Fibroblast of lung (primary cell): Measurements from ENCODE around the gene ERGIC1. TPM values are rescaled to one million over a fixed set of nuclear protein-coding genes. Genes with fewer than 3 reads are reported as not detected.
A peak's percentile ranks its signal among the peaks of the same experiment; 100 is the strongest.

Source experiments
- DNase-seq, 2 donors: peaks; one replicate each; pipeline versions ENCODE4 v3.0.0 to v3.0.0-alpha.2; 2010; ENCODE audit warnings: low read depth in 2 of 2
- H2AFZ ChIP-seq: 2 replicates; pipeline ENCODE4 v1.5.1; 2012; ENCODE audit warnings: low read length, control low read depth, inconsistent platforms
- H3K27ac ChIP-seq: 2 replicates; pipeline ENCODE4 v1.5.1; 2011; ENCODE audit warnings: low read length, control low read depth; ENCODE audit not compliant: insufficient read depth
- H3K27me3 ChIP-seq: 2 replicates; pipeline ENCODE4 v1.5.1; 2011; ENCODE audit warnings: mild to moderate bottlenecking, low read length; ENCODE audit not compliant: control insufficient read depth, insufficient read depth
- H3K36me3 ChIP-seq: 2 replicates; pipeline ENCODE4 v1.5.1; 2011; ENCODE audit warnings: low read length; ENCODE audit not compliant: control insufficient read depth, insufficient read depth
- H3K4me1 ChIP-seq: 2 replicates; pipeline ENCODE4 v1.5.1; 2011; ENCODE audit warnings: low read length; ENCODE audit not compliant: control insufficient read depth, insufficient read depth; ENCODE audit errors: extremely low read depth
- H3K4me2 ChIP-seq: 2 replicates; pipeline ENCODE4 v1.5.1; 2011; ENCODE audit warnings: low read length, control low read depth; ENCODE audit not compliant: insufficient read depth; ENCODE audit errors: extremely low read depth
- H3K4me3 ChIP-seq, 4 experiments: fragments of 200-600 bp in 1 of 4; sonication (generic) in 1 of 4; replicated peaks in 1 of 4; 2 replicates each; pipeline ENCODE4 v1.5.1; 2011 to 2016; ENCODE audit warnings: low read length in 4 of 4, low read depth in 3 of 4, mild to moderate bottlenecking in 3 of 4, control low read depth in 2 of 4, inconsistent platforms in 1 of 4, mixed read lengths in 1 of 4; ENCODE audit not compliant: insufficient read depth in 1 of 4; ENCODE audit errors: control extremely low read depth in 1 of 4
- H3K79me2 ChIP-seq: 2 replicates; pipeline ENCODE4 v1.5.1; 2012; ENCODE audit warnings: mild to moderate bottlenecking, low read length, inconsistent platforms; ENCODE audit not compliant: control insufficient read depth, insufficient read depth
- H3K9ac ChIP-seq: 2 replicates; pipeline ENCODE4 v1.5.1; 2011; ENCODE audit warnings: mild to moderate bottlenecking, low read length, control low read depth; ENCODE audit not compliant: insufficient read depth
- H3K9me3 ChIP-seq: 2 replicates; pipeline ENCODE4 v1.5.1; 2012; ENCODE audit warnings: low read depth, low read length; ENCODE audit not compliant: control insufficient read depth, insufficient read depth
- H4K20me1 ChIP-seq: 2 replicates; pipeline ENCODE4 v1.5.1; 2011; ENCODE audit warnings: low read length; ENCODE audit not compliant: control insufficient read depth, insufficient read depth; ENCODE audit errors: extremely low read depth
- EZH2 ChIP-seq: IDR thresholded peaks from 2 replicates; pipeline ENCODE4 v1.5.1; 2012; ENCODE audit warnings: low read length, control low read depth, mild to moderate bottlenecking; ENCODE audit errors: missing control alignments
- polyA plus RNA-seq, 2 donors: library from polyadenylated mRNA; depleted of rRNA in 1 of 2; stranded (reverse) in 1 of 2; unstranded in 1 of 2; fragments of >200 nt; gene quantifications; 2 replicates each; pipeline ENCODE4 v1.2.1, GENCODE V29; 2011 to 2012; ENCODE audit warnings: missing spikeins in 1 of 2
- total RNA-seq: library from RNA; depleted of rRNA; stranded (reverse); fragments of >200 nt; gene quantifications from 2 replicates; pipeline ENCODE4 v1.2.1, GENCODE V29; 2014
- TF ChIP-seq, protein P1 (sequence below), 2 donors: IDR thresholded peaks in 1 of 2; conservative IDR thresholded peaks in 1 of 2; 1 replicate in 1 of 2; 2 replicates in 1 of 2; pipeline ENCODE4 v1.5.1; 2011 to 2012; ENCODE audit warnings: low read length in 2 of 2, control low read depth in 1 of 2, inconsistent platforms in 1 of 2, low read depth in 1 of 2, mild to moderate bottlenecking in 1 of 2

ERGIC1 gene
- total and polyA plus RNA-seq, 2 donors (not counting 1 experiment from before 2014, with no cell fraction given) = 113 to 171 TPM

DNA sequence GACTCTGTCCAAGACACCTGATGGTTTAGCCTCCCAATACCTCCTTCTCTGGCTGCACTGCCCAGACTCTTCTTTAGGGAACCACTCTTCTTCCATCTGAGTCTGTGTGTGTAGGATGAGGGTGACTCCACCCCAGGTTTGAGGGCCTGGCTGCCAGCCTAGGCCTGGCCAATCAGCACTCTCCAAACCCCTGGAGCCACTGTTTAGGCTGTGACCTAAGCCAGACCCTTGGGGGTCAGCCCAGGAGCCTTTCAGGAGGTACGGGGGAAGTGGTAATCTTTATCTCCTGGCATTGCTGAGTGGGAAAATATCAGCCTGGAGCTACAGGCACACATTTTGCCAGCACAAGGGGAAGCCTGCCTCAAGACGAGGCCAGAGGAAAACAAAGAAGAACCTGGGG lies 6.2 kb upstream of the ERGIC1 start:
- H3K9ac ChIP-seq = no peak overlapping the region
- H3K4me2 ChIP-seq = no peak overlapping the region
- no peaks in the 10 kb centered on the region for H3K27me3 ChIP-seq
- no peak overlapping the region for H2AFZ ChIP-seq
- H3K4me1 ChIP-seq = peaks cover 8% of the 10 kb centered on the region
- H3K4me3 ChIP-seq = no peak overlapping the region
- DNase-seq = no peak
- no peak for TF ChIP-seq EZH2
- TF ChIP-seq, protein P1, sequence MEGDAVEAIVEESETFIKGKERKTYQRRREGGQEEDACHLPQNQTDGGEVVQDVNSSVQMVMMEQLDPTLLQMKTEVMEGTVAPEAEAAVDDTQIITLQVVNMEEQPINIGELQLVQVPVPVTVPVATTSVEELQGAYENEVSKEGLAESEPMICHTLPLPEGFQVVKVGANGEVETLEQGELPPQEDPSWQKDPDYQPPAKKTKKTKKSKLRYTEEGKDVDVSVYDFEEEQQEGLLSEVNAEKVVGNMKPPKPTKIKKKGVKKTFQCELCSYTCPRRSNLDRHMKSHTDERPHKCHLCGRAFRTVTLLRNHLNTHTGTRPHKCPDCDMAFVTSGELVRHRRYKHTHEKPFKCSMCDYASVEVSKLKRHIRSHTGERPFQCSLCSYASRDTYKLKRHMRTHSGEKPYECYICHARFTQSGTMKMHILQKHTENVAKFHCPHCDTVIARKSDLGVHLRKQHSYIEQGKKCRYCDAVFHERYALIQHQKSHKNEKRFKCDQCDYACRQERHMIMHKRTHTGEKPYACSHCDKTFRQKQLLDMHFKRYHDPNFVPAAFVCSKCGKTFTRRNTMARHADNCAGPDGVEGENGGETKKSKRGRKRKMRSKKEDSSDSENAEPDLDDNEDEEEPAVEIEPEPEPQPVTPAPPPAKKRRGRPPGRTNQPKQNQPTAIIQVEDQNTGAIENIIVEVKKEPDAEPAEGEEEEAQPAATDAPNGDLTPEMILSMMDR (conservative IDR thresholded peaks at IDR 0.05 in 1 of 2, IDR thresholded peaks at IDR 0.05 in 1 of 2; ENCODE audit: low read depth in 1 of 2, low read length in 2 of 2) = no peak
- no peak overlapping the region for H3K27ac ChIP-seq
- no peaks in the 10 kb centered on the region for H4K20me1 ChIP-seq
- no peaks in the 10 kb centered on the region for H3K9me3 ChIP-seq
- no peaks in the 10 kb centered on the region for H3K79me2 ChIP-seq
- no peaks in the 10 kb centered on the region for H3K36me3 ChIP-seq

DNA sequence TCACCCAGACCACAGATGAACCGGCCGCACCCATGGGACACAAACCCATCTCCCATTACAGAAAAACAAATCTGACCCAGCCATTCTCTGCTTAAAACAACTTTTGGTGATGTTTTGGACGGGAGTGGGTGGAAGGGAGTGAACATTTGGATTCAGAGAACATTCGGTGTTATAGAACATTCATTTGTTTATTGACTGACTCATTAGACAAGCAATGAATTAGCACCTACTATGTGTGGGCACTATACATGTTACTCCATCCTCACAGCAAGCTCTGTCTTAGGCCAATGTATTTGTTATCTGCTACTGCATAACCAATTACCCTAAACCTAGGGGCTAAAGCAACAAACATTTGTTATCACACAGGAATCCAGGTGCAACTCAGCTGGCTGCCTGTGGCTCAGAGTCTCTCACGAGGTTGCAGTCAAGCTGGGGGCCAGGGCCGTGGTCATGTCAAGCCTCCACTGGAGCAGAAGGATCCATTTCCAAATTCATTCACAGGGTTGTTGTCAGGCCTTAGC lies 5.1 kb upstream of the ERGIC1 start:
- no peak overlapping the region for H3K27ac ChIP-seq
- H3K9ac ChIP-seq = no peak overlapping the region
- H3K4me2 ChIP-seq = no peak overlapping the region
- TF ChIP-seq, protein P1 (conservative IDR thresholded peaks at IDR 0.05 in 1 of 2, IDR thresholded peaks at IDR 0.05 in 1 of 2; ENCODE audit: low read depth in 1 of 2, low read length in 2 of 2) = no peak
- no peak for TF ChIP-seq EZH2
- no peaks in the 10 kb centered on the region for H3K9me3 ChIP-seq
- H4K20me1 ChIP-seq = no peaks in the 10 kb centered on the region
- H3K4me1 ChIP-seq = peaks cover 14% of the 10 kb centered on the region
- H3K4me3 ChIP-seq = no peak overlapping the region
- H3K36me3 ChIP-seq = no peaks in the 10 kb centered on the region
- DNase-seq = peak; percentile 39 to 54
- H3K27me3 ChIP-seq = no peaks in the 10 kb centered on the region
- no peaks in the 10 kb centered on the region for H3K79me2 ChIP-seq
- no peak overlapping the region for H2AFZ ChIP-seq

DNA sequence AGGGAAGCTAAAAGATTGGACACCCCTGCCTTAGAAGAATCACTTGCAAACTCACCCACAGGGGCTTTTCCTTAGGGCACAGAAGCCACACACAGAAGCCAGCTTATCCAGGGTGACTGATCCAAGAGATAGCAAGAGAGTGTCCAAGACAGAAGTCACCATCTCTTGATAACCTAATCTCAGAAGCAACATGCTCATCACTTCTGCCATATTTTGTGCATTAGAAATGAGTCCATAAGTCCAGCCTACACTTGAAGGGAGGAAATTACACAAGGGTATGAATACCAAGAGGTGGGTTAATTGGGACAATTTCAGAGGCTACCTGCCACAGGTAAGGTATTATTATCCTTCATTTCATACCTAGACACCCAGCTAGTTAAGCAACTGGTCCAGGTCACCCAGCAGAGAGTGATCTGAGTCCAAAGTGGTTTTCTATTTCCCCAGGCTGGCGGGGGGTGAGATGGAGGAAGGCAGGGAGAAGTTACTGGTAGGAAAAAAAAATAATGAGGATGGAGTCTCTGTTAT lies 3.7 kb upstream of the ERGIC1 start:
- Histone ChIP-seq H2AFZ (no peak overlapping the region), H3K4me3 (no peak overlapping the region)

More for the DNA sequence above, 3.7 kb upstream of the ERGIC1 start:
- no peak overlapping the region for H3K4me2 ChIP-seq
- H3K79me2 ChIP-seq = peaks cover 9% of the 10 kb centered on the region
- no peak for TF ChIP-seq EZH2
- TF ChIP-seq, protein P1 (conservative IDR thresholded peaks at IDR 0.05 in 1 of 2, IDR thresholded peaks at IDR 0.05 in 1 of 2; ENCODE audit: low read depth in 1 of 2, low read length in 2 of 2) = no peak
- H4K20me1 ChIP-seq = no peaks in the 10 kb centered on the region
- peaks cover 14% of the 10 kb centered on the region for H3K4me1 ChIP-seq
- H3K36me3 ChIP-seq = no peaks in the 10 kb centered on the region
- no peak overlapping the region for H3K9ac ChIP-seq
- no peak for DNase-seq
- peak overlapping the region; percentile 84 for H3K27ac ChIP-seq
- no peaks in the 10 kb centered on the region for H3K9me3 ChIP-seq
- H3K27me3 ChIP-seq = no peaks in the 10 kb centered on the region
